GM23338 (cell line): Measurements from ENCODE around the gene PLEKHD1. TPM values are rescaled to one million over a fixed set of nuclear protein-coding genes. Genes with fewer than 3 reads are reported as not detected.

Experiments used
- ATAC-seq: fragments of 200-7000 bp; cut with Tn5 transposase; 3 replicates; pipeline ENCODE4 v1.9.1; 2020
- DNase-seq: peaks from one replicate; pipeline ENCODE4 v3.0.0-alpha.2; 2015; ENCODE audit warnings: low spot score
- H2AFZ ChIP-seq: fragments of 200-600 bp; sonication (generic); 2 replicates; pipeline ENCODE4 v1.8.0; 2016; ENCODE audit warnings: antibody characterized with exemption, mild to moderate bottlenecking, moderate library complexity
- H3F3A ChIP-seq: fragments of 200-600 bp; sonication (generic); replicated peaks from 2 replicates; pipeline ENCODE4 v1.8.0; 2017; ENCODE audit warnings: antibody characterized with exemption, mixed run types, low read depth
- H3K27ac ChIP-seq: fragments of 200-600 bp; sonication (generic); 2 replicates; pipeline ENCODE4 v1.6.1; 2016; ENCODE audit warnings: low read depth
- H3K27me3 ChIP-seq: fragments of 200-600 bp; sonication (generic); 2 replicates; pipeline ENCODE4 v1.8.0; 2016; ENCODE audit warnings: mild to moderate bottlenecking, mixed run types, moderate library complexity; ENCODE audit not compliant: insufficient read depth
- H3K36me3 ChIP-seq: fragments of 200-600 bp; sonication (generic); 2 replicates; pipeline ENCODE4 v1.8.0; 2016; ENCODE audit warnings: mild to moderate bottlenecking; ENCODE audit not compliant: insufficient read depth
- H3K4me1 ChIP-seq: fragments of 200-600 bp; sonication (generic); 2 replicates; pipeline ENCODE4 v1.8.0; 2016; ENCODE audit warnings: mild to moderate bottlenecking, moderate library complexity; ENCODE audit not compliant: insufficient read depth
- H3K4me2 ChIP-seq: fragments of 200-600 bp; sonication (generic); 2 replicates; pipeline ENCODE4 v1.7.1; 2017; ENCODE audit warnings: mixed run types
- H3K4me3 ChIP-seq: fragments of 200-600 bp; sonication (generic); 2 replicates; pipeline ENCODE4 v1.6.1; 2016; ENCODE audit warnings: mixed run types
- H3K79me2 ChIP-seq: fragments of 200-600 bp; sonication (generic); replicated peaks from 2 replicates; pipeline ENCODE4 v1.8.0; 2017; ENCODE audit warnings: mild to moderate bottlenecking; ENCODE audit not compliant: insufficient read depth
- H3K9me2 ChIP-seq: fragments of 200-600 bp; sonication (generic); 2 replicates; pipeline ENCODE4 v1.8.0; 2017; ENCODE audit not compliant: insufficient read depth
- H4K20me1 ChIP-seq: fragments of 200-600 bp; sonication (generic); replicated peaks from 2 replicates; pipeline ENCODE4 v1.8.0; 2017; ENCODE audit warnings: mild to moderate bottlenecking; ENCODE audit not compliant: insufficient read depth
- H3K27ac Mint-ChIP-seq: 2 replicates; pipeline ENCODE4 v1.8.0; 2020; ENCODE audit warnings: inconsistent platforms, mild to moderate bottlenecking, moderate library complexity, mixed read lengths
- H3K27me3 Mint-ChIP-seq: 3 replicates; pipeline ENCODE4 v1.8.0; 2022; ENCODE audit warnings: low read depth, mild to moderate bottlenecking, moderate library complexity, mixed read lengths, inconsistent platforms; ENCODE audit not compliant: insufficient read depth, poor library complexity
- H3K36me3 Mint-ChIP-seq: 3 replicates; pipeline ENCODE4 v1.8.0; 2021; ENCODE audit warnings: low read depth, mild to moderate bottlenecking, inconsistent platforms, moderate library complexity, mixed read lengths
- H3K4me1 Mint-ChIP-seq: 3 replicates; pipeline ENCODE4 v1.8.0; 2020; ENCODE audit warnings: mild to moderate bottlenecking, inconsistent platforms, mixed read lengths
- H3K4me3 Mint-ChIP-seq: 3 replicates; pipeline ENCODE4 v1.8.0; 2021; ENCODE audit warnings: moderate library complexity, mild to moderate bottlenecking, inconsistent platforms, mixed read lengths
- H3K9me3 Mint-ChIP-seq: 3 replicates; pipeline ENCODE4 v1.8.0; 2020; ENCODE audit warnings: moderate library complexity, mild to moderate bottlenecking, inconsistent platforms, mixed read lengths
- CREB1 ChIP-seq: fragments of 250-450 bp; sonication (Bioruptor Pico); IDR thresholded peaks from 2 replicates; pipeline ENCODE4 v1.5.0; 2020; ENCODE audit warnings: low read depth, mild to moderate bottlenecking, moderate library complexity
- EZH2 ChIP-seq: fragments of 200-600 bp; sonication (generic); IDR thresholded peaks from one replicate; pipeline ENCODE4 v1.8.0; 2017; ENCODE audit warnings: antibody characterized with exemption, mild to moderate bottlenecking, low read depth; ENCODE audit not compliant: unreplicated experiment
- EZH2phosphoT487 ChIP-seq: fragments of 200-600 bp; sonication (generic); IDR thresholded peaks from one replicate; pipeline ENCODE4 v1.8.1; 2018; ENCODE audit warnings: antibody characterized with exemption; ENCODE audit not compliant: unreplicated experiment
- JUNB ChIP-seq: IDR thresholded peaks from one replicate; pipeline ENCODE4 v1.6.1; 2016; ENCODE audit warnings: antibody characterized with exemption; ENCODE audit not compliant: unreplicated experiment
- NANOG ChIP-seq: IDR thresholded peaks from 2 replicates; pipeline ENCODE4 v1.6.1; 2016; ENCODE audit warnings: antibody characterized with exemption, borderline replicate concordance
- POLR2AphosphoS5 ChIP-seq: IDR thresholded peaks from 2 replicates; pipeline ENCODE4 v1.6.1; 2016; ENCODE audit warnings: antibody characterized with exemption, low read depth
- STAT1 ChIP-seq: IDR thresholded peaks from one replicate; pipeline ENCODE4 v1.6.1; 2016; ENCODE audit warnings: antibody characterized with exemption; ENCODE audit not compliant: unreplicated experiment
- ZNF114 ChIP-seq: fragments of 250-450 bp; sonication (Bioruptor Pico); IDR thresholded peaks from 2 replicates; pipeline ENCODE4 v1.5.0; 2020; ENCODE audit warnings: mild to moderate bottlenecking, moderate library complexity
- ZNF331 ChIP-seq: fragments of 250-450 bp; sonication (Bioruptor Pico); IDR thresholded peaks from 2 replicates; pipeline ENCODE4 v1.5.0; 2020; ENCODE audit warnings: low read depth, mild to moderate bottlenecking, moderate library complexity
- polyA plus RNA-seq: library from polyadenylated mRNA; unstranded; fragments of >200 nt; fragmentation: Nextera tagmentation; extraction: Ambion mirVana; gene quantifications from 2 replicates; pipeline ENCODE4 v1.2.1, GENCODE V29; 2016
- total RNA-seq: library from RNA; depleted of rRNA; stranded (reverse); fragments of >200 nt; shearing (Covaris generic); gene quantifications from 2 replicates; pipeline ENCODE4 v1.2.3, GENCODE V29; 2014
- TF ChIP-seq, protein P1 (sequence below), 2 experiments: fragments of 200-600 bp in 1 of 2; sonication (generic) in 1 of 2; conservative IDR thresholded peaks; 2 replicates each; pipeline versions ENCODE4 v1.5.1 to v1.6.1; 2016 to 2017; ENCODE audit warnings: antibody characterized with exemption in 2 of 2, low read depth in 2 of 2, mild to moderate bottlenecking in 2 of 2, moderate library complexity in 1 of 2
- TF ChIP-seq, protein P2 (sequence below): IDR thresholded peaks from one replicate; pipeline ENCODE4 v1.6.1; 2018; ENCODE audit warnings: antibody characterized with exemption; ENCODE audit not compliant: unreplicated experiment
- TF ChIP-seq, protein P3 (sequence below): IDR thresholded peaks from 2 replicates; pipeline ENCODE4 v1.6.1; 2016; ENCODE audit warnings: antibody characterized with exemption
- TF ChIP-seq, protein P4 (sequence below): fragments of 250-450 bp; sonication (Bioruptor Pico); IDR thresholded peaks from 2 replicates; pipeline ENCODE4 v1.5.0; 2020; ENCODE audit warnings: mild to moderate bottlenecking, moderate library complexity

The PLEKHD1 gene
- total and polyA plus RNA-seq, 2 experiments from 2014 or later = 0.19 to 0.28 TPM

DNA sequence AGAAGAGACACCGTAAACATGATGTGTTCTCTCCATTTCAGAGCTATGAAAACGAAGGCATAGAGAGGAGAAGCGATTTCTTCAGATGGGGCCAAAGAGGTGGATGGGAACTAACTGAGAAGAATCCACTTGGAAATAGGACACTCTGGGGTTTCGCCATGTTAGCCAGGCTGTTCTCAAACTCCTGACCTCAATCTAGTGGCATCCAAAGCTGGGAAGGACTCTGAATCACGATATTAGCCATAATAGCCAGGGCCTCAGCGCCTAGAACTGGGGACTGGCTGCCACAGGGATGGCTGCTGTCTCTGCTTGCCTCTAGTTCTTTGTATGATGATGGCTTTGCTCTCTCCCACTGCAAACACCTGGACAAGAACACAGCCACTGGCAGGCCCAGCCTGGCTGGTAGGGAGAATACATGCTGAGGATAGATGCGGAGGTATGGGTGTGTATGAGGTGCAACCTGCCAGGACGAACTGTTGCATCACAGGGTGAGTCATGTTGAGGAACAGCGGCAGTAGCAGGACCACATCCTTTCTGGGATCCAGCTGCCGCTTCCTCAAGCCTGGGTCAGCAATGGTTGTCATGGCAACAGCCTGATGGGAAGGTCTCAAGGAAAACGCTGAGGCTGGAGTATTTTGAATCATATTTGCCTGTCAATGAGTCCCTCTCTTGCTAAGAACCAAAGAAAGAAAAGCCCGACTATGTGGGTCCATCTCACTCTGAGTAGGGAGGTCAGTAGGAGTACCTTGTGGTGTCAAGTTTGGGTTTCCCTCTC is 59.0 kb downstream of the PLEKHD1 start:
- Histone ChIP-seq H3K79me2 (no peaks in the 10 kb centered on the region), H3K27ac (no peak overlapping the region), H3K4me1 (no peaks in the 10 kb centered on the region), H3K4me2 (no peak overlapping the region), H2AFZ (peak overlapping the region; percentile 59), H3K9me2 (0 out of 2 replicates have a peak, but pooled peaks cover 10% of the 10 kb centered on the region), H4K20me1 (no peaks in the 10 kb centered on the region), H3K36me3 (no peaks in the 10 kb centered on the region), H3K27me3 (peaks cover 16% of the 10 kb centered on the region; the same call in 1 of the 2 replicates), H3K4me3 (no peak overlapping the region), H3F3A (no peaks in the 10 kb centered on the region)
- no peaks in the 10 kb centered on the region for H3K36me3 Mint-ChIP-seq
- no peak overlapping the region for H3K4me3 Mint-ChIP-seq
- H3K27ac Mint-ChIP-seq = no peak overlapping the region
- TF ChIP-seq, protein P1, sequence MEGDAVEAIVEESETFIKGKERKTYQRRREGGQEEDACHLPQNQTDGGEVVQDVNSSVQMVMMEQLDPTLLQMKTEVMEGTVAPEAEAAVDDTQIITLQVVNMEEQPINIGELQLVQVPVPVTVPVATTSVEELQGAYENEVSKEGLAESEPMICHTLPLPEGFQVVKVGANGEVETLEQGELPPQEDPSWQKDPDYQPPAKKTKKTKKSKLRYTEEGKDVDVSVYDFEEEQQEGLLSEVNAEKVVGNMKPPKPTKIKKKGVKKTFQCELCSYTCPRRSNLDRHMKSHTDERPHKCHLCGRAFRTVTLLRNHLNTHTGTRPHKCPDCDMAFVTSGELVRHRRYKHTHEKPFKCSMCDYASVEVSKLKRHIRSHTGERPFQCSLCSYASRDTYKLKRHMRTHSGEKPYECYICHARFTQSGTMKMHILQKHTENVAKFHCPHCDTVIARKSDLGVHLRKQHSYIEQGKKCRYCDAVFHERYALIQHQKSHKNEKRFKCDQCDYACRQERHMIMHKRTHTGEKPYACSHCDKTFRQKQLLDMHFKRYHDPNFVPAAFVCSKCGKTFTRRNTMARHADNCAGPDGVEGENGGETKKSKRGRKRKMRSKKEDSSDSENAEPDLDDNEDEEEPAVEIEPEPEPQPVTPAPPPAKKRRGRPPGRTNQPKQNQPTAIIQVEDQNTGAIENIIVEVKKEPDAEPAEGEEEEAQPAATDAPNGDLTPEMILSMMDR (conservative IDR thresholded peaks at IDR 0.05; ENCODE audit: low read depth in 2 of 2) = no peak
- no peak for TF ChIP-seq ZNF114 (CRISPR knock-in tag)
- no peak for TF ChIP-seq JUNB
- TF ChIP-seq, protein P2, sequence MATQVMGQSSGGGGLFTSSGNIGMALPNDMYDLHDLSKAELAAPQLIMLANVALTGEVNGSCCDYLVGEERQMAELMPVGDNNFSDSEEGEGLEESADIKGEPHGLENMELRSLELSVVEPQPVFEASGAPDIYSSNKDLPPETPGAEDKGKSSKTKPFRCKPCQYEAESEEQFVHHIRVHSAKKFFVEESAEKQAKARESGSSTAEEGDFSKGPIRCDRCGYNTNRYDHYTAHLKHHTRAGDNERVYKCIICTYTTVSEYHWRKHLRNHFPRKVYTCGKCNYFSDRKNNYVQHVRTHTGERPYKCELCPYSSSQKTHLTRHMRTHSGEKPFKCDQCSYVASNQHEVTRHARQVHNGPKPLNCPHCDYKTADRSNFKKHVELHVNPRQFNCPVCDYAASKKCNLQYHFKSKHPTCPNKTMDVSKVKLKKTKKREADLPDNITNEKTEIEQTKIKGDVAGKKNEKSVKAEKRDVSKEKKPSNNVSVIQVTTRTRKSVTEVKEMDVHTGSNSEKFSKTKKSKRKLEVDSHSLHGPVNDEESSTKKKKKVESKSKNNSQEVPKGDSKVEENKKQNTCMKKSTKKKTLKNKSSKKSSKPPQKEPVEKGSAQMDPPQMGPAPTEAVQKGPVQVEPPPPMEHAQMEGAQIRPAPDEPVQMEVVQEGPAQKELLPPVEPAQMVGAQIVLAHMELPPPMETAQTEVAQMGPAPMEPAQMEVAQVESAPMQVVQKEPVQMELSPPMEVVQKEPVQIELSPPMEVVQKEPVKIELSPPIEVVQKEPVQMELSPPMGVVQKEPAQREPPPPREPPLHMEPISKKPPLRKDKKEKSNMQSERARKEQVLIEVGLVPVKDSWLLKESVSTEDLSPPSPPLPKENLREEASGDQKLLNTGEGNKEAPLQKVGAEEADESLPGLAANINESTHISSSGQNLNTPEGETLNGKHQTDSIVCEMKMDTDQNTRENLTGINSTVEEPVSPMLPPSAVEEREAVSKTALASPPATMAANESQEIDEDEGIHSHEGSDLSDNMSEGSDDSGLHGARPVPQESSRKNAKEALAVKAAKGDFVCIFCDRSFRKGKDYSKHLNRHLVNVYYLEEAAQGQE = no peak
- no peak for TF ChIP-seq EZH2phosphoT487
- TF ChIP-seq EZH2 = no peak
- no peak for TF ChIP-seq NANOG
- no peak for TF ChIP-seq ZNF331
- TF ChIP-seq POLR2AphosphoS5 = no peak
- TF ChIP-seq CREB1 = no peak
- TF ChIP-seq, protein P3, sequence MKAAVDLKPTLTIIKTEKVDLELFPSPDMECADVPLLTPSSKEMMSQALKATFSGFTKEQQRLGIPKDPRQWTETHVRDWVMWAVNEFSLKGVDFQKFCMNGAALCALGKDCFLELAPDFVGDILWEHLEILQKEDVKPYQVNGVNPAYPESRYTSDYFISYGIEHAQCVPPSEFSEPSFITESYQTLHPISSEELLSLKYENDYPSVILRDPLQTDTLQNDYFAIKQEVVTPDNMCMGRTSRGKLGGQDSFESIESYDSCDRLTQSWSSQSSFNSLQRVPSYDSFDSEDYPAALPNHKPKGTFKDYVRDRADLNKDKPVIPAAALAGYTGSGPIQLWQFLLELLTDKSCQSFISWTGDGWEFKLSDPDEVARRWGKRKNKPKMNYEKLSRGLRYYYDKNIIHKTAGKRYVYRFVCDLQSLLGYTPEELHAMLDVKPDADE = no peak
- TF ChIP-seq, protein P4, sequence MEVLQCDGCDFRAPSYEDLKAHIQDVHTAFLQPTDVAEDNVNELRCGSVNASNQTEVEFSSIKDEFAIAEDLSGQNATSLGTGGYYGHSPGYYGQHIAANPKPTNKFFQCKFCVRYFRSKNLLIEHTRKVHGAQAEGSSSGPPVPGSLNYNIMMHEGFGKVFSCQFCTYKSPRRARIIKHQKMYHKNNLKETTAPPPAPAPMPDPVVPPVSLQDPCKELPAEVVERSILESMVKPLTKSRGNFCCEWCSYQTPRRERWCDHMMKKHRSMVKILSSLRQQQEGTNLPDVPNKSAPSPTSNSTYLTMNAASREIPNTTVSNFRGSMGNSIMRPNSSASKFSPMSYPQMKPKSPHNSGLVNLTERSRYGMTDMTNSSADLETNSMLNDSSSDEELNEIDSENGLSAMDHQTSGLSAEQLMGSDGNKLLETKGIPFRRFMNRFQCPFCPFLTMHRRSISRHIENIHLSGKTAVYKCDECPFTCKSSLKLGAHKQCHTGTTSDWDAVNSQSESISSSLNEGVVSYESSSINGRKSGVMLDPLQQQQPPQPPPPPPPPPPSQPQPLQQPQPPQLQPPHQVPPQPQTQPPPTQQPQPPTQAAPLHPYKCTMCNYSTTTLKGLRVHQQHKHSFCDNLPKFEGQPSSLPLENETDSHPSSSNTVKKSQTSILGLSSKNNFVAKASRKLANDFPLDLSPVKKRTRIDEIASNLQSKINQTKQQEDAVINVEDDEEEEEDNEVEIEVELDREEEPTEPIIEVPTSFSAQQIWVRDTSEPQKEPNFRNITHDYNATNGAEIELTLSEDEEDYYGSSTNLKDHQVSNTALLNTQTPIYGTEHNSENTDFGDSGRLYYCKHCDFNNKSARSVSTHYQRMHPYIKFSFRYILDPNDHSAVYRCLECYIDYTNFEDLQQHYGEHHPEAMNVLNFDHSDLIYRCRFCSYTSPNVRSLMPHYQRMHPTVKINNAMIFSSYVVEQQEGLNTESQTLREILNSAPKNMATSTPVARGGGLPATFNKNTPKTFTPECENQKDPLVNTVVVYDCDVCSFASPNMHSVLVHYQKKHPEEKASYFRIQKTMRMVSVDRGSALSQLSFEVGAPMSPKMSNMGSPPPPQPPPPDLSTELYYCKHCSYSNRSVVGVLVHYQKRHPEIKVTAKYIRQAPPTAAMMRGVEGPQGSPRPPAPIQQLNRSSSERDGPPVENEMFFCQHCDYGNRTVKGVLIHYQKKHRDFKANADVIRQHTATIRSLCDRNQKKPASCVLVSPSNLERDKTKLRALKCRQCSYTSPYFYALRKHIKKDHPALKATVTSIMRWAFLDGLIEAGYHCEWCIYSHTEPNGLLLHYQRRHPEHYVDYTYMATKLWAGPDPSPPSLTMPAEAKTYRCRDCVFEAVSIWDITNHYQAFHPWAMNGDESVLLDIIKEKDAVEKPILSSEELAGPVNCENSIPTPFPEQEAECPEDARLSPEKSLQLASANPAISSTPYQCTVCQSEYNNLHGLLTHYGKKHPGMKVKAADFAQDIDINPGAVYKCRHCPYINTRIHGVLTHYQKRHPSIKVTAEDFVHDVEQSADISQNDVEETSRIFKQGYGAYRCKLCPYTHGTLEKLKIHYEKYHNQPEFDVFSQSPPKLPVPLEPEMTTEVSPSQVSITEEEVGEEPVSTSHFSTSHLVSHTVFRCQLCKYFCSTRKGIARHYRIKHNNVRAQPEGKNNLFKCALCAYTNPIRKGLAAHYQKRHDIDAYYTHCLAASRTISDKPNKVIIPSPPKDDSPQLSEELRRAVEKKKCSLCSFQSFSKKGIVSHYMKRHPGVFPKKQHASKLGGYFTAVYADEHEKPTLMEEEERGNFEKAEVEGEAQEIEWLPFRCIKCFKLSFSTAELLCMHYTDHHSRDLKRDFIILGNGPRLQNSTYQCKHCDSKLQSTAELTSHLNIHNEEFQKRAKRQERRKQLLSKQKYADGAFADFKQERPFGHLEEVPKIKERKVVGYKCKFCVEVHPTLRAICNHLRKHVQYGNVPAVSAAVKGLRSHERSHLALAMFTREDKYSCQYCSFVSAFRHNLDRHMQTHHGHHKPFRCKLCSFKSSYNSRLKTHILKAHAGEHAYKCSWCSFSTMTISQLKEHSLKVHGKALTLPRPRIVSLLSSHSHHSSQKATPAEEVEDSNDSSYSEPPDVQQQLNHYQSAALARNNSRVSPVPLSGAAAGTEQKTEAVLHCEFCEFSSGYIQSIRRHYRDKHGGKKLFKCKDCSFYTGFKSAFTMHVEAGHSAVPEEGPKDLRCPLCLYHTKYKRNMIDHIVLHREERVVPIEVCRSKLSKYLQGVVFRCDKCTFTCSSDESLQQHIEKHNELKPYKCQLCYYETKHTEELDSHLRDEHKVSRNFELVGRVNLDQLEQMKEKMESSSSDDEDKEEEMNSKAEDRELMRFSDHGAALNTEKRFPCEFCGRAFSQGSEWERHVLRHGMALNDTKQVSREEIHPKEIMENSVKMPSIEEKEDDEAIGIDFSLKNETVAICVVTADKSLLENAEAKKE = no peak
- TF ChIP-seq STAT1 = no peak
- H3K27me3 Mint-ChIP-seq = peaks cover 6% of the 10 kb centered on the region
- peaks cover 4% of the 10 kb centered on the region; the same call in 1 of the 3 replicates for H3K4me1 Mint-ChIP-seq
- H3K9me3 Mint-ChIP-seq = peaks cover 5% of the 10 kb centered on the region
- DNase-seq (peak; percentile 64), ATAC-seq (no peak)
